ENCODE data around the gene PCSK4.

- TF ChIP-seq CTCF (tag by site-specific recombination; IDR thresholded peaks at IDR 0.05), result no peak
- TF ChIP-seq ZNF18 (tag by site-specific recombination; IDR thresholded peaks at IDR 0.05), result no peak
- TF ChIP-seq KLF9 (tag by site-specific recombination; IDR thresholded peaks at IDR 0.05; ENCODE audit: low read depth), result no peak
- no peak for TF ChIP-seq GFI1B (tag by site-specific recombination; IDR thresholded peaks at IDR 0.05)
- no peak for TF ChIP-seq ZNF302 (tag by site-specific recombination; IDR thresholded peaks at IDR 0.05; ENCODE audit: low read depth)
- TF ChIP-seq ZBTB11 (tag by site-specific recombination; conservative IDR thresholded peaks at IDR 0.05; ENCODE audit: low read depth), result no peak
- TF ChIP-seq ZNF449 (tag by site-specific recombination; IDR thresholded peaks at IDR 0.05), result no peak
- TF ChIP-seq ZNF610 (tag by site-specific recombination; IDR thresholded peaks at IDR 0.05; ENCODE audit: borderline replicate concordance), result no peak
- no peak for TF ChIP-seq ZBTB17 (tag by site-specific recombination; IDR thresholded peaks at IDR 0.05)
Observed at GRCh38 chr19:1507192-1507660, 17.1 kb upstream of the PCSK4 start.

All from HEK293 (cell line).